Activated CD8-positive, alpha-beta memory T cell treated with anti-CD3 and anti-CD28 coated beads, Interleukin-2, amount 50 U/mL, for 24 hours (primary cell): ENCODE results near the gene GREB1.

Source experiments
- DNase-seq: peaks from one replicate; pipeline ENCODE4 v3.0.0-alpha.2; 2020; ENCODE audit errors: extremely low read depth

GREB1 gene

DNA sequence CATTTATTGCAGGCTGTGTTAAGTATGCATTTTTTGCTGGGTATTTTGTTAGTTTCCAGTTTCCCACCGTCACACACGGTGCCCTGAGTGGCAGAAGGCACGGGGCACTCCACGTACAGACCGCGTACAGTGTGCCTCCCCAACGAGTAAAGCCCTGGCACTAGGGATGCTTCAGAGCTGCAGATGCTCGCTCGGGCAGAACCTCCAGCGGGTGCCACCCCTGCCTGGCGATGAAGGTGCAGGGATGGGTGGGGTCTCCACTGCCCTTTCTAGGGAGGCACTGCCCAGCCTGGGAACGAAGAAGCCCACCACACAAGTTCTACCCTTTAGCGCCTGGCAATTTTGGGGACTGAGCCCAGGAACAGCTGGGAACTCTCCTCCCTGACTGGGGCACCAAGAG is 4.1 kb downstream of the GREB1 start:
- DNase-seq: no peak

DNA sequence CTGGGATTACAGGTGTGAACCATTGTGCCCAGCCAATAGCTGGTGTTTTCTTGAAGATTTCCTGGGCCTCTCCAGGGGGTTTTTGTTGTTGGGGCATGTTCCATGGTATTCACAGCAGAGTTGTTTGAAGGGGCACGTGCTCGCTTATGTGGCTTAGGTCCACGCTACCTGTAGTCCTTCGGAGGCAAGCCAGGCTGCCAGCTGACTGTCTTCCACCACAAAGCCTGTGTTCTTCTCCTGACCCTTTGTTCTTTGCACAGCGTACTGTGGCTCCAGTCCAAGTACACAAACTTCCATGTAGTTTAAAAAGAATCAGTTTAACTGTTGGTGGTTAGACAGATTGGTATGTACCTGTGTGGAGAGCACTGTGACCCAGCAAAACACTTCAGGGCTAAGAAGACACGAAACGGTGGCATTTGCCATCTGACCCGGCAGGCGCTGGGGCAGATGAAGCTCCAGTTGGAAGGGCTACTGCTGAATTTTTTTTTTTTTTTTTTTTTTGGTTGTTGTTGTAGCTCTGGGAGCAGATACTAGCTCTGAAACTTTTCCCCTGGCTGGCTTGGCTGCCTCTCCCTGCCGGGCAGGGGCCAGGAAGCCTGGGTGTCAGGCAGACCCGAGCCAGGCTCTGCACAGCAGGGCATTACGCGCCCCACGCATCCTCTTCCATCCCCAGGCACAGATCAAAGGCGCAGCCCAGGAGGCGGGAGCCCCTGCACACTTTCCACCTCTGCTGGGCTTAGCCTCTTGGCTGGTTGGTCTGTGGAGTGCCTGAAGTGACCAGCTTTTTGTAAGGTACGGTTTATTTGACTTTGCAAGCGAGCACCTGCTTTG is 5.7 kb downstream of the GREB1 start:
- DNase-seq: no peak

DNA sequence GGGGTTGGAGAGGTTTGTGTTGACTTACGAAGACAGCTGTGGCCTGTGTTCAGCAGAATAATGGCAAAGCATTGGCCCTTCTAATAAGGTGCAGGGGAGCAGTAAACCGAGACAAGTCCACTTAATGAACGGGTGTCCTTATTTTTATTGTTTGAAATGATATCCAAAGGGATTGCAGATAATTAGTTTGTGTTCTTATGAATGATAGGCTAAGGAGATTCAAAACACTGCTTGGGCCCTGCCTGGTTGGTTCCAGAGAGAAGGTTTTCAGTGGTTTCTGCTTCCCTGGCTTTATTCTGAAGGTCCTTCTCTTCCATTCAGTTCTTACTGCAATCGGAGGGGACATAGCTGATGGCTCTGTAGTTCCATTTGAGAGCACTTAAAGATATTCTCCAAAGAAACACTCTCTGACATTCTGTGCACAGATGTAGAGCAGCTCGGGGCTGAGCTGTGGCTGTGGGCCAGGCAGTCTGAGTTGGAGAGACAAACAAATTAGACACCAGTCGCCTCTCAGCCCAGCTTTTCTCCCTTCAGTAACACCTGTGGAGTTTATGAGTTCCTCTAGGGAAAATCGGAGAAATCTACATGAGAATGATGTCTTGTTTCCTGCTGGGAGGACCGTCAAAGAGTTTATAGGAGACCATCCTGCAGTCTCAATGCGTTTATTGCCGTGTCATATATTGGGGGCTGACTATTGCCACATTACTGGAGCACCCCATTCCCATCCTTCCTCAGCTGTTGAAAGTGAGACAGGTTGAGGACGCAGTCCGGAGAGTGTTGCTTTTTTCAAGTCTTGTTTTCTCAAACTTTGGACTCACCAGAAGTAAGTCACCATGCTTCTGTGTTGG is 6.5 kb downstream of the GREB1 start:
- DNase-seq: no peak

DNA sequence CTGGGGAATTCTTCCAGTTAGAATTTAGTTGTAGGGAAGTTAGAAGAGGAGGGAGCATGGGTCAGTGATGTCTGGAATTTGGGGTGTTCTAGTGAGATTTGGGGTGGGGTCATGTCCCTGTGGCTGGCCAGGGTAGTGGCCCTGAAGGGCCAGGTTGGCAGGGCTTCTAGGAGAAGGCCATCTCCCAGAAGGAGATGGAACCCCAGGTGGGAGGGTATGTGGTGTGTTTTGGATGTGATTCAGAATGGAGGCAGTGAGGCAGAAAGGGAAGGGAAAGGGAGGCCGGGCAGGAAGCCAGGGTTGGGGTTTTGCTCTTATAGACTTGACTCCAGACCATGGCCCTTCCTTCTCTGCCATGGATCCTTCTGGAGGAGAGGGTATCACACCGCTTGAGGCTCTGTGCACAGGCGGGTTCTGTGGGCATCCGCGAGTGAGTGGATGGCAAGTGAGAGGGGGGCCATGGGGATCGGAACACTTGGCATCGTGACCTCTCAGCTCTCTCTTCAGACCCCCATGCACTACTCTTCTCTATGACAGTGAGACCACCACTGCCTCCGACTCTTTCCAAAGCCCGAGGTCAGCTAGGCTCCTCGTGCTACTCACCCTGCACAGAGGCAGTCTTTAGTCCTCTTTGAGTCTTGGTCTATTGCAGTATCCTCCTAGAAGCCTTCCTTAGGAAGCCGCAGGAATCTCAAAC is 7.3 kb downstream of the GREB1 start:
- DNase-seq: no peak

DNA sequence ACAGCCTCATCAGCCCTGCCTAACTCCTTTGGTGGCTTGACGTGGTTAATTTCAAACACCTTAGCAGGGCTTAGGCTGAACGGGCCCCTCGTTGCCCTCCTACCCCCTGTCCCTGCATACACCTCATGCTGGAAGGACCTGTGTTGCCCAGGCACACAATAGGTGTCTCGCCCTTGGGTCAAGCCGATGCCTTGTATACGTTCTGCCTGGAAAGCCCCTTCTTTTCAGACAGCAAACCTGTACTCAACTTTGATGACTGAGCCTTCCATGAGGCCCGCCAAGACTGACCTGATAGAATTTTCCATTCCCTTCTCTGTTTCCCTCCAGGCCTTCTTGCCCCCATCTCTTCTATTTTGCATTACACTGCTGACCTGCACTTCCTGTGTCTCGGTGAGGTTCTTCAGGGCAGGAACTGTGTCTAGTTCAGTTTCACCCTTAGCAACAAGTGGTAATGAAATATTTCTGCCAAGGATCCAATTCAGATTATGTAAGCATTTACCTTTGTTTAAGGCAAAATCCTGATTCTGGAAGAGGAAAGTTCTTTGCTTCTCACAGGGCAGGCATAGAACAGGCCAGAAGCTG is 7.9 kb downstream of the GREB1 start:
- DNase-seq: no peak

DNA sequence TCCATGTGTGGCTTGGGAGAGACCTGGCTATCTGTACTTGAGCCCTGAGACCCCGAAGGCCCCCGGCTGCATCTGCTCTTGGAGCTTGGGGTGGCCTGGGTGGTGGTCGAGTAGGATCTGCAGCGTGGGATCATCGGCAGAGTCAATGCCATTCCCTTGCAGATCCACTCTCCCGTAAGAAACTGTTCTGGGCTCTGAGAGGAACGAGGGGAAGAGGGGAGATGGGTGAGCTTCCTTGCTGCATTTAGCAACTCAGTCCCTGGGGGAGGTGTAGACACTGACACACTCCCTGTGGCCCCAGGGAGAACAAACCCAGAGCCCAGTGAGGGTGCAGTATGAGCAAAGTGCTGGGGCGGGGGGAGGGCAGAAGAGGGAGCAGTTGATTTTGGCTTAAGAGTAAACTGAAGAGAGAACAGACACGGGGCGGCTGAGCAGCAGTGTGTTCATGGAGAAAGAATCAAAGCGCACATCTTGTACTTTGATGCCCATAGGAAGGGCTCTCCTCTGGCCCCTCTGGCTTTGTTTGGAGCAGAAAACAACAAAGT is 8.5 kb downstream of the GREB1 start:
- DNase-seq: no peak

DNA sequence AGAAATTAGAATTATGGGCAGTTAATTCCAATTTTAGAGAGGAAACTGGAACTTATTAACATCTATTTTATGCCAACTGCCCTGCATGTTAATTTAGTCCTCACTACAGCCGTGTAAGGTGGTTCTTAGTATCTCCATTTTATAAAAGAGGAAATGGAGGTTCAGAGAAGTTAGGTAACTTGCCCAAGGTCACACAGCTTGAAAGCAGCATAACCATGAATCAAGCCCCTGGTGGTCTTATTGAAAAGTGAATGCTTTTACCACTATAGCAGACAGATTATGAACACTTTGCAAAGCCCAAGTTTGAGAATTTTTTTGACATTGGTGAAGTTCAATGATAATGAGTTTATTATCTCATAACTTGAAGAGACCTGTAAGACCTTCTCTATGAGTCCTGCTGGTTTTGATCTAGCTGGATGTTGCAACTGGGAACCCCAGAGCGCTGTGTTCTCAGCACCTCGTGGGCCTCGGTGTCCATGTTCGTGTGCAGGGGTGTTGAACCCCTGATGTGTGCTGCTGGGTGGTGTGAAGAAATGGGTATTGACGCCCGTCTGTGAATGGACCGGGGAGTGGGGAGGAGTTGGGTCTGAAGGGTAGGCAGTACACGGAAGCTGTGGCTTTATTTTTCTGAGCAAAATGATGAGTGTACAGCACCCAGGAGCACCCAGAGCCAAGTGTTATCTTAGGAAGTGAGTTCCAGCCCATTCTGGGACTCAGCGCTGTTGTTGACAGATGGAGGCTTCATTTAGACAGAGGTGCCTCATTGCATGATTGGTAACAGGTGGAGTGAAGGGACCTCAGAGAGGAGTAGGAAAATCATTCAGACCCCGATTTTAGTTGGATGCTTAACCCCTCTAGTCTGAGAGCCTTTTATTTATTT is 9.7 kb downstream of the GREB1 start:
- no peak for DNase-seq

DNA sequence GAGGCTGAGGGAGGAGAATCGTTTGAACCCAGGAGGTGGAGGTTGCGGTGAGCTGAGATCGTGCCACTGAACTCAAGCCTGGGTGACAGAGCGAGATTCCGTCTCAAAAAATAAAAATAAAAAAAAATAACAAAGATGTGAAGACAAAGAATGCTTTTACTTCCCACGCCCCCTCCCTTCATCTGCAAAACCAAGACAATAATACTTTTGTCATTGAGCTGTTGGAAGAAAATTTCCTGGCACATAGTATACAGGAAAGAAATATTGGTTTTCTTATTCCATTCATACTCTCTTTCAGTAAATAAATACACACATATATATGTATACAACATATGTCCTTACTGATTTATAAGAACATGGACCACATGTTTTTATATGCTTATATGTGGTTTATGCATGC is 12.2 kb downstream of the GREB1 start:
- no peak for DNase-seq

DNA sequence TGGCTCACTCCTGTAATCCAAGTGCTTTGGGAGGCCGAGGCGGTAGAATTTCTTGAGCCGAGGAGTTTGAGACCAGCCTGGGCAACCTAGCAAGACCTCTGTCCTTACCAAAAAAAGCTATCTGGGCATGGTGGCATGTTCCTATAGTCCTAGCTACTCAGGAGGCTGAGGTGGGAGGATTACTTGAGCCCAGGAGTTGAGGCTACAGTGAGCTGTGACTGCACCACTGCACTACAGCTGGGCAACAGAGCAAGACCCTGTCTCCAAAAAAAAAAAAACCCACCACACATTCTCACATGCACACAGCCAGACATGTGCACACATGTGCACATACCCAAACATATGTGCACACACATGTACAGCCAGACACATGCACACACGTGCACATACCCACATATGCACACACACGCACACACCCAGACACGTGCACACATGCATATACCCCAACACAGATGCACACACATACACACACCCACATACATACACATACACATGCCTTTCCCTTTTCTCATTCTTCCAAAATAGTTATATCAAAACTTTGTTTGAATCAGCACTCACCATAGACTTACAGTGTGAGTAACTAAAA is 14.2 kb downstream of the GREB1 start:
- no peak for DNase-seq

DNA sequence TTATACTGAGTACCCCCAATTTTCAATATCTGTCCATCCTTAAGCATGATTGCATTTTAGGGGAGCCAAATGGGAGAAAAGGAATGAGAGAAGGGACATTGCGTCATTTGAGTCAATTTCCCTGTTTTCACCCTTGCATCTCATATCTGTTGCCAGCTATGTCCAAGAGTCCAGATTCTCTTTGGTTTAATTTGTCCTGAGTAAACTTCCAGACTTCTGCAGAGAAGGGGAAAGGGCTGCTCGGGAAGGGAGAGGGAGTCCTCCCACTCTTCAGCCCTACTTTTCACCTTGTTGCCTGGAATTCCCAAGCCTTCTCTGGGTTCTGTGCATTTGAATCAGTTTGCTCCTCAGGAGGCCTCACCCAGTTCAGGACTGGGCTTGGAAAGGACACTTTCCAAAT is 16.5 kb downstream of the GREB1 start:
- no peak for DNase-seq

DNA sequence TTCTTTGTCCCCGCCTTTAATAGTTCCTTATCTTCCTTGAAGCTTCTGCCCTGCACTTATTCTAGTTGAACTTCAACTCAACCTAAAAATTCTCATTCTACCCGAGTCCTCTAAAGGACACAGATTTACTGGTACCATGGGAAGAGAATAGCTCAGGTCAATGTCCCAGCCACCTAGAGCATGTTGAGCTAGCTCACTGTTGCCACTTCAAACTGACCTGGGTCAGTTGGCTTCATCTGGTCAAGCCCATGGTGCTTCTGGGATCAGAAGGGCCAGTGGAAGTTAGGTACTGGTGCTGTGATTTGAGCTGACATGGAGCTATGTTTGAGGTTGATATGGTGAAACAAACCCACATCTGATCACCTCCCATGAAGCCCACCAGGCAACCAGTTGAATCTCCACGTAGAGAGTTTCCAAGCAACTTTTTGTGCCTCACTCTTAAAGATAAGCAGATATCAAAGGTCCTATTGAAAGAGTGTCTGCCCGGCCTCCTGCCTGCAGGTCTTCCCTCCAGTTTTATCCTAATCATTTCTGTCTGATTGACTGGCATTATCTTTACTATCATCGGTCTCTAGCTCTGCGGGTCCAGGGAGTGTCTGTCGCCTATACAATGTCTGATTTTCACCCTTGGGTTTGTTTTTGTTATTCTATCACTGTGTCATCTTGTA is 17.2 kb downstream of the GREB1 start:
- no peak for DNase-seq

DNA sequence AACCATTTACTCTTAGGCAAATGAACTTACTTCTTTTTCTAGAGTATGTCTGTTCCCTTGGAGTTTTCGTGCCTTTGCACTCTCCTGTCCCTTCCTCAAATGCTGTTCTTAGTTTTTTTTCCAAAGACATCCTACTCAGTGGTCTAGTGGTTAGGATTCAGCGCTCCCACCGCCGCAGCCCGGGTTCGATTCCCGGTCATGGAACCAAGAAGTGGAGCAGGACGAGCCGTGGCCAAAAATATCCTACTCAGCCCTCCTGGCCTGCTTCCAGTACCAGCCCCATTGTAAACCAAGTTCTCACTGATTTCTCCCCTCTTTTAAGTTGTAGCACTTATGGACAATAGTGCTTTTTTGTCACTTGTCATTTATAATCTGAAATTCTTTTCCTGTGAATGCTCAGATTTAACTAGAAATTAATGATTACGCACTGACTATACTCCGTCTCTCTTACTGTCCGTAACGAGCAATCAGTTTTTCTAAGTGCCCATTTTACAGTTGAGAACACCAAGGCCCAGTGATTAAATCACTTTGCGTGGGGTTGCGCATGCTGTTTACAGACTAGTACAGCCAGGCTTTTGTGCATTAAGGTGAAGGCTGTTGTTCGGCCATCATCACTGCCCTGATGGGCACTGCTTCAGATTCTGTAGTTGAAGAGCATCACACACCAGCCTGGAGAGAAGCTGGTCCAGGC is 17.9 kb downstream of the GREB1 start:
- no peak for DNase-seq

DNA sequence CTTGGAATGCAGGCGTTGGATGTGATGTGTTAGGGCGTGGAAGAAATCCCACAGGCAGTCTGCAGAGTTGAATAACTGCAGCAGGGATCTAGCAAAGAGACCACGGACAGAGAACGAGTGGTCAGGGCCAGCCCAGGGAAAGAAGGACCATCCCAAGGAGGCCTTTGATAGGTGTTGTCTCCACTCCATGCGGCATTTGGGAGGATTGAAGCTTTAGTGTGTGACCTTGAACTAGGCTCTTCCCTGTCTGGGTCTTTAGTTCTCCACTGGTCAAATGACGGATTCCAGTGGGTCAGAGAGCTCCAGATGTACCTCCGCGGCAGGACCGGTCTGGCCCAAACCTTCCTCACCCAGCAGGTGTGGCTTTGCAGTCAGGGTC is 18.4 kb downstream of the GREB1 start:
- no peak for DNase-seq

DNA sequence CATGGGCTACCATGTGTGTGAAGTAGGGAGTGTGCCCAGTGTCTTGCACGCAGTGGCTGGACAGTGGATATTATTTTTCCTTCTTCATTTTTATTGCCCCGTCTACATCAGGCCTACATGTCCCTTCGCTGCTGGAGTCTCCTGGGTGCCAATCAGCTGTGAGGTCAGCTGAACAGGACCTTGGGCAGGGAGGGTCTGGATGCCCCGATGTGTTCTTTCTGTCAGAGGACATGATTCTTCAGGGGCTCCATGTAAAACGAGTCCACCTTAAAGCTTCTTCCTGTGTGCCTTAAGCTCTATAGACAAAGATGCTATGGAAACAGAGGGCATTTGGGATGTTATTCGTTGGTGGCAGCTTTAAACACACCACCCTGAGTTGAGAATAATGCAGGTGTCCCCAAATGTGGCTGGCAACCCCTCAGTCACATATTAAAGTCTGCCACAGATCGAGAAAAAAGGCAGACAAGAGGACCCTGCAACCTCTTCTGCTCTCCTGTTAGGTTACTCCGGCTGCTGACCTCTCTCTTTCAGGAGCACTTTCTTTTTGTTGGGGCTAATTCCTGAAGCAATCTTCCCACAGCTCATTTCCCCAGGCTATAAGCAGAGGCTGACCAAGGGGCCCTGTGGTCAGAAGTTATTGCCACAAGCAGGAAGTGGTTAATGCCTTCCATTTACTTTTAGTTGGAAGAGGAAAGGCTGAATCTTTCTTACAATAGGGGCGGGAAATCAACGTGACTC is 20.0 kb downstream of the GREB1 start:
- no peak for DNase-seq

DNA sequence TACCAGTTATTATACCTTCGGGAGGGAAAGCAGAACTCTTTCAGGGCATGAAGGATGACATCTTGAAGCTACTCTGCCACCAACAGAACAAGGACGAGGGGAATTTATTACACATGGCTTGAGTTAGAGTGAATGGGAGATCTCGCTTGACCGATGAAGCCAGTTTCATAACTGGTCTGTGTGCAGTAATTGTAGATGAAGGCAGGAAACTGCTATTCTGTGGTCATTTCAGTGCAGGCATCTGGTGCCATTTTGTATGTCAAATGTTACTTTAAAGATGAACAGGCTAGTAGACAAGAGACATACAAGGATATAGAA is 20.5 kb downstream of the GREB1 start:
- DNase-seq: no peak

DNA sequence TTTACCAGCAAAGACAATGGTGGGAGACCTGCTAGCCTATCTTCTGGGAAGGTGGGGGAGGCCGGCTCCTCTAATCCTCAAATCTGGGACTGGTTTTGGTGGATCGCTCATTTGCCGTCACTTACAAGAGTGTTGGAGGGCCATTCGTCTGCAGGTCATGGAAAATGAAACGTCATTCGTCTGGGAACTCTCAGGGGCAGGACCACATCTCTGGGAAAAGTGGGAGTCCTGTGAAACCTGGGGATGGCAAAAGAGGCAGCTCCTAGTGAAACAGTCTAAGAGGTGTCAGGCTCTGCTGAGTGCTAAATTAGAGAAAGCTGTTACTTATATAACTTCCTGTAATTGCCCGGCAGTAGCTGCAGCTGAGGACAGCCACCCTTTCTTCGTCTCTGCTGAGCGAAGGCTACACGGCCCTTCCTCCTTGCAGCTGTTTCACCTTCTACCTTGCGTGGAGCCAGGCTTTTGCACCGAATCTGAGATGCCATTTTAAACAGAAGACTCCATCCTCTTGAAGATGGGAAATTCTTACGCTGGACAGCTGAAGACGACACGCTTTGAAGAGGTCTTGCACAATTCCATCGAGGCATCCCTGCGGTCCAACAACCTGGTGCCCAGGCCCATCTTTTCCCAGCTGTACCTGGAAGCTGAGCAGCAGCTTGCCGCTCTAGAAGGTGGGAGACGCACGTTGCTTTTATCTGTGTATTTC is 22.4 kb downstream of the GREB1 start:
- DNase-seq: no peak

DNA sequence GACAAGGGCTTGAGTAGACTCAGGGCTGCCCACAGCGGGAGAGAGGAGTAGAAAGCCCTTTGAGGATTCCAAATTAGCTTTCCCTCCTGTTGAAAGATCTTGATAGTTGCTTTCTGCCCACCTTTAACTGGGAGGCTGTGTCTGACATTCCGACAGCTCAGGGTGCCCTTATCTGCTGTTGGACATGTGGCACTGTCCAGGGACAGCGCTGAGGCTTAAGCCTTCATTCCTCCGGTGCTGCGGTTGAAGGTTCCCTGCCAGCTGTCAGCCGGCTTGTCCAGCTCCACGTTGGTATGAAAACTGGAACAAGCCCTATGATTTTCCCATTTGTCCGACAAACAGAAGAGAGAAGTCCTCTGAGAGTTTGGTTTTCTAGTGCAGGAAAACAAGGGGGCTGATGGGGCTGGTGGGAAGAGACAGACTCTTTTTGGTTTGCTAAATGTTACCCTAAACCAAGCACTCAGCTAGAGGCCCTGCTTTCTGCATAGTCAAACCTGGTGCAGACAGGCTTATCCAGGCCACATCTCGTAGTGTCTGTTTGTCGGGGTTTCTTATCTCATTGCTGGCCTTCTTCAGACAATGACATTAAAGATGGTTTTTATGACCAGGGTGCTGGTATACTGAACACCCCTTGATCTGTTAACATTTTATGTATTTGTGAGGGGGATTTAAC is 24.5 kb downstream of the GREB1 start:
- no peak for DNase-seq
